ENCODE results near the gene KDM2B. TPM values are rescaled to one million over a fixed set of nuclear protein-coding genes. Genes with fewer than 3 reads are reported as not detected.

KDM2B gene
- total and polyA plus RNA-seq, 2 of the 8 experiments (the other 6 are each of a cell fraction or from before 2014, with no cell fraction given), result 111 to 162 TPM

- TF ChIP-seq SP1 (IDR thresholded peaks at IDR 0.05; ENCODE audit: low read depth, low read length) (no peak), RBBP5 (IDR thresholded peaks at IDR 0.05; ENCODE audit: borderline replicate concordance, low read depth, low read length) (no peak)
These were observed 18.3 kb downstream of the KDM2B start (continued) for GRCh38 chr12:121562488-121562887.
